ENCODE data around the gene SEMA3B.
A peak's percentile ranks its signal among the peaks of the same experiment; 100 is the strongest.
"Not testable (repeated sequence)": the region's sequence is repeated elsewhere in the genome, so short reads cannot be mapped to it uniquely, and the experiment has no call there.

Gene SEMA3B

DNA sequence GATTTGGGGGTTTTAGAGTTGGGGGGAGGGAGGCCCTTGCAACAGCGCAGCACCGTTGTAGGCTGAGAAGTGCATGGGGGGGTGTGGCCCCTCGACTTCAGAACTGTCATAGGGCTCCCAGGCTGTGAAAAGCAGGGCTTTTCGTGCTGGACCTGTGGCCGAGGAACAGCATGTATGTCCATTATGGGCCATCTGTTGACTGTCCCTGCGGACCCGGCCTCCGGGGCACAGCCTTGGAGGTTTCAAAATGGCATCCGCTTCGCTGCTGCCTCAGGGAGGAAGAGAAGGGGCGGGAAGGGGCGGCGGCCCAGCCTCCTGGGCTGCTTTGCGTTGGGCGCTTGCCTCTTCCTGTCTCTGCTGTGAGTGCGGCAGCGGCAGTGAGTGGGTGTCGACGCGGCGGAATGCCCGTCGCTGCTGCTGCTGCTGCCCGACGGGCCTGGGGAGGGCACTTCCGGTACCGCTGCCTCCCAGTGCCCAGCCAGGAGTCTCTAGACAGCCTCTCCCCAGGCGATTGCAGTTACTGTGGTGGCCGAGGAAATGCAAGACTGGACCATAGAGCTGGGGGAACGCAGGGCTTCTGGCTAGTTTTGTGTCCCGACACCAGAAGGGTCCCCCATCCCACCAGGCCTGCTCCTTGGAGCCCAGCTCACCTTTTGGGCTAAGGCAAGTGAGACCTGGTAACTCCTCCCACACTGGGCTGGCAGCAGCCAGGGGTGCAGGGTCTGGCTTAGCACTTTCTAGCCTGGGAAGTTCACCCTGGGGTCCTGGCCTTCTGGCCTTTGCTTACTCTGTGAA is 31.0 kb upstream of the SEMA3B start:
- DNase-seq (ENCODE audit: low read depth in 2 of 2, low spot score in 1 of 2), result peak; percentile 56 to 78

GRCh38 chr3:50238549-50239026 is 30.4 kb upstream of the SEMA3B start:
- no peak for DNase-seq (ENCODE audit: low read depth in 2 of 2, low spot score in 1 of 2)

GRCh38 chr3:50239649-50240048 is 29.3 kb upstream of the SEMA3B start:
- no peak for DNase-seq (ENCODE audit: low read depth in 2 of 2, low spot score in 1 of 2)

GRCh38 chr3:50241163-50241562 is 27.8 kb upstream of the SEMA3B start:
- DNase-seq (ENCODE audit: low read depth in 2 of 2, low spot score in 1 of 2), result no peak

DNA sequence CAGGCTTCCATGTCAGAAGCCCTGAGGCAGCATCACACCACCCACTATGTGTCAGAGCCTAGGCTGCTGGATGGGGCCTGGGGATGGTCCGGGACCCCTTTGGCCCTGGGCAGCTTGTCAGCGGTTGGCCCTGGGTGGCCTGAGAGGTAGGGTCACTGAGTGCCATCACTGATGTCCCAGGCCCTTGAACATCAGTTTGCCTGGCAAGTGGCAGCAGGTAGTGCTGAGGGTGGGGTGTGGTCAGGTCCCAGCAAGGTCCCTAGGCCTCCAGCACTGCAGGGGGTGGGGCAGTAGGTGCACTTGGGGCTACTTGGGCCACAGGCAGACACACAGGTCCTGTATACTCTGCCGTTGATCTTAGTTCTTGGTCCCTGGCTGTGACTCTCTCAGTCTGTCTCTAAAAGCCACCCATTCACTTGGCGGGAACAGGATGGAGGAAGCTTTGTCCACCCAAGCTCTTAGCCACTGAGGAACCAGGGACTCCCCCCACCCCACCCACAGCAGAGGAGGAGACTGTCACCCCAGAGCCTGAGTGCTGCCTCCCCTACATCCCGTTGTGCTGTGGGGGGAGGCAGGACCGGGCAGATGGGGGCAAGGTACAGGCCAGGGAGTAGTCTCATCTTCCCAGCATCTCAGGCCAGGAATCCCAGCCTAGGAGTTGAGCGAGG is 27.1 kb upstream of the SEMA3B start:
- DNase-seq (ENCODE audit: low read depth in 2 of 2, low spot score in 1 of 2), result no peak

- DNase-seq (ENCODE audit: low read depth in 2 of 2, low spot score in 1 of 2), result no peak
These were observed 26.6 kb upstream of the SEMA3B start for GRCh38 chr3:50242381-50242770.

GRCh38 chr3:50242851-50243542 is 25.9 kb upstream of the SEMA3B start:
- peak in 1 of 2 donors; percentile 19 for DNase-seq (ENCODE audit: low read depth in 2 of 2, low spot score in 1 of 2)

- no peak for DNase-seq (ENCODE audit: low read depth in 2 of 2, low spot score in 1 of 2)
These were observed 25.4 kb upstream of the SEMA3B start for GRCh38 chr3:50243543-50243895.

DNA sequence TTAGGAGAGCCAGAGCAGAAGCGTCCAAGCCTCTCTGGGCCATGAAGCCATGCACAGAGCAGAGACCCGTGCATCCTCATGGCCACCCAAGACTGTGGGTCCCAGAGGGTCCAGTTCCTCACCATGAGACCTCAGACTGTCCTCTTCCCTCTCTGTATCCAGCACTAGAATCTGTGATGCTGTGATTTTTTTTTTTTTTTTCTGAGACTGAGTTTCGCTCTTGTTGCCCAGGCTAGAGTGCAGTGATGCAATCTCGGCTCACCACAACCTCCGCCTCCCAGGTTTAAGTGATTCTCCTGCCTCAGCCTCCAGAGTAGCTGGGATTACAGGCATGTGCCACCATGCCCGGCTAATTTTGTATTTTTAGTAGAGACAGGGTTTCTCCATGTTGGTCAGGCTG is 24.1 kb upstream of the SEMA3B start:
- not testable (repeated sequence) for DNase-seq (ENCODE audit: low read depth in 2 of 2, low spot score in 1 of 2)

DNA sequence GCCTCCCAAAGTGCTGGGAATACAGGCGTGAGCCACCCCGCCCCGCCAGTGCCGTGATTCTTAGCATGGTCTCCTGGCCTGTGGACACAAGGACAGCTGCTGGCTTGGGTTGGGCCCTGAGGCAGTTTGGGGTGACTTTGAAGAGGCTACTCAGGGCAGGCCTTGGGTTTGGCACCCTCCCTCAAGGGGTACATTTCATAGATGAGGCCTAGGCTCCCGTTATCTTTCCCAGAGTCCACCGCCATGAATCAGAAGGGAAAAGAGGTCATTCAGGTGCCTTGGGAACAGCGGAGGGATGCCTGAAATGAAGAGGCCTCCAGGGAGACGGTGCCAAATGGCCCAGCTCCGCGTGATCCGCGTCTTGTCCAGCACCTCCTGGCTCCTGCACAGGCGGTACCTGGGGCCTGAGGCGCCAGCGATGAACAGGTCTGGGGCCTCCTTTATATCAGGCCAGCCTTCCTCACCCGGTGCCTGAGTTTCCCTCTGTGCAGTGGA is 23.6 kb upstream of the SEMA3B start:
- no peak for DNase-seq (ENCODE audit: low read depth in 2 of 2, low spot score in 1 of 2)

DNA sequence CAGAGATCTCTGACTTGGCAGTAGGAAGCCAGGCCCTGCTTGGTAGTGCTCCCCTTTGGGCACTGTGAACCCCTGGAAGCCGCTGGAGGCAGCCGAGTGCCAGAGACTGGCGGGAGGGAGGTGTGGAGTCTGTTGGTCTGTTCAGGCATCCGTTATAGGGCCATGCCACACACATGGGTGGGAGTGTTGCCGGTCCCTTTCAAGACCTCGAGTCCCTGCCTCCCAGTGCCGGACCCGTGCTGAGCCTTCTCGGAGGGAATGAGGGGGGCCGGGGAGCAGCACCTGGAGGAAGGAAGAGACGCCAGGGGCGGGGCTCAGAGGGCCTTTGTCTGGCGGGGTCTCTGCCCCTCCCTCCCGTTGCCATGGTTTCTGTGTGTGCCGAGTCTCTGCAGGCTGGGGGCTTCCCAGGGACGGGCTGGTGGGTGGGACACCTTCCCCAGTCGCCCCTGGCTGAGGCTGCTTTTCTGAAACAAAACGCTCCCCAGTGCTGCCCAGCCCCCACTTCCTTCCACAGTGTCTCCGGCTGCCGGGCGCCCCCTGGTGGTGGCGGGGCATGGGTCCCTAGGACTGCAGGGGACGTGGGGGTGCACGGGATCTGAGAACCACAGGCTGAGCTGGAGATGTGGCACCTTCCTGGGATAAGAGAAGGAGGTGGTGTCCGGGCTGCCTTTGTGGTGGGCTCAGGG is 23.0 kb upstream of the SEMA3B start:
- DNase-seq (ENCODE audit: low read depth in 2 of 2, low spot score in 1 of 2), result peak; percentile 86 to 95

GRCh38 chr3:50246517-50246954 is 22.4 kb upstream of the SEMA3B start:
- DNase-seq (ENCODE audit: low read depth in 2 of 2, low spot score in 1 of 2), result peak; percentile 64 to 75

GRCh38 chr3:50248387-50248786 is 20.6 kb upstream of the SEMA3B start:
- no peak for DNase-seq (ENCODE audit: low read depth in 2 of 2, low spot score in 1 of 2)

DNA sequence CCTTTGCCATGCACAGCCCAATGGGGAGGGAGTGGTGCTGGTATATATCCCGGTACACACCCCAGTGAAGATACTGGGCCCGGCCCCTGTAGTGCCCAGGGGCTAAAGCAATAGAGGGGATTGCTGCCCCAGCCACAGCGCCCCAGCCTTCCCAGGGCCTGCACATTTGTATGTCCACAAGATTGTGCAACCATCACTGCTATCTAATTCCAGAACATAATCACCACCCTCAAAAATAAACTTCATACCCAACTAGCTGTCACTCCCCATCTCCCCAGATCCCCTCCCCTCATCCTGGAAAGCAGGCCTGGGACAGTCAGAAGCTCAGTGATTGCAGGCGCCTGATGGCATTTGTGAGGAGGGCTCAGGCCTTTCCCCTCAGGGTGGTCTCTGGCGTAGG is 19.5 kb upstream of the SEMA3B start:
- no peak for DNase-seq (ENCODE audit: low read depth in 2 of 2, low spot score in 1 of 2)

DNA sequence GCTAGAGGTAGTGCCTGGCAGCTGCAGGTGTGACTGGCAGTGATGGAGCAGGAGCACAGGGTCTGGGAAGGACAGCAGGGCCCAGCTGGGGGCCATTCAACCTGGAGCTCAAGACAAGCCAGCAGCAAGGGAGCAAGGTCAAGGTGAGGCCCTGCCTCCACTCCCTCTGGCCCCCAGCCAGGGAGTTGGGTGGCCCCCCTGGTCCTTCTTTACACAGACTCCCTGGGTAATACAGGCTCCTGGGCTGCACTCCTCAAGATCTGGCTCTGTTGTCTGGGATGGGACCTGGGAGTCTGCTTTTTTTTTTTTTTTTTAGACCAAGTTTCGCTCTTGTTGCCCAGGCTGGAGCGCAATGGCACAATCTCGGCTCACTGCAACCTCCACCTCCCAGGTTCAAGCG is 18.4 kb upstream of the SEMA3B start:
- no peak for DNase-seq (ENCODE audit: low read depth in 2 of 2, low spot score in 1 of 2)

DNA sequence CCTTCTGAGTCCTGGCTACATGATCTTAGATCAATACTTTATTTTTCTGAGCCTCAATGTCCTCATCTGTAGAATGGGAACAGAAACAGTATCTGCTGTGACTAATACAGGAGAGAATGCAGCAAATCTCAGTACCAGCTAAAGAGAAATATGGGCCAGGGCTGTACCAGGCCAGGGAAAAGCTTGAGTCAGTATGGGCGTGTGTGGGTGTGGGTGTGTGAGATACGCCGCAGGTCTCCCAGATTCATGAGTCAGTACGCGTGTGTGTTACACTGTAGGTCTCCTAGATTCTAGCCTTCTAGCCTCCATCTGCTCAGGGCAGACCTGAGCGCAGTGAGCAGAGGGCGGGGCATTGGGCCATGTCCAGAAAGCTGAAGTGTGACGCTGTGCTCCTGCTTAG is 17.7 kb upstream of the SEMA3B start:
- peak in 1 of 2 donors; percentile 43 for DNase-seq (ENCODE audit: low read depth in 2 of 2, low spot score in 1 of 2)

DNA sequence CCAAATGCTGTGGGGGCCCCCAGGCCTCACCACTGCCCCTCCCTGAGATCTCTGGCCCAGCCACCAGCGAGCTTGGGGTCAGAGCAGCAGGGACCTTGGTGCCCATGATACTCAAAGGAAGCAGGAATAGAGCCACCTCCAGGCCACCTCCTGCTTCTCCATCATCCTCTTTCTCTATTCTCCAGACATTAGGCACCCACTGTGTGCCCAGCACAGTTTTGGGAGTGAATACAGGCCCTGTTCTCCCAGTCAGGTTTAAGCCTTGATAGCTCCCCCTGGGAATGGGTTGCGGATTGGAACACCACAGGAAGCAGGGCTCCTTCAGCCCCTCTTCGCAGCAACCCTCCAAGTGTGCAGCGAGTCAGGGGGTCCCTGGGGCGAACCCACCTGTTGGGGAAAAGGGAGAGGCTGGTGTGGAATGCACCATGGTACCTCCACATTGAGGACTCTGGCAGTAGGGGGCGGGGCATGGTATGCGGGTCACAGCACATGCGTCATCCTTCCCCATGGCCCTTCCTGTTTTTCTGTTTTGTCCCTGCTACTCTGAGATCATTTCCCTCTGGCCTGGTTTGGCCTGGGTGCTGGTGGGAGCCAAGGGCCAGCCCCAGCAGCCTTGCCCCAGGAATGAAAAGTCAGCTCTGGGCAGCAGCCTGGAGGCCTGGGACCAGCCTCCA is 14.2 kb upstream of the SEMA3B start:
- no peak for DNase-seq (ENCODE audit: low read depth in 2 of 2, low spot score in 1 of 2)

DNA sequence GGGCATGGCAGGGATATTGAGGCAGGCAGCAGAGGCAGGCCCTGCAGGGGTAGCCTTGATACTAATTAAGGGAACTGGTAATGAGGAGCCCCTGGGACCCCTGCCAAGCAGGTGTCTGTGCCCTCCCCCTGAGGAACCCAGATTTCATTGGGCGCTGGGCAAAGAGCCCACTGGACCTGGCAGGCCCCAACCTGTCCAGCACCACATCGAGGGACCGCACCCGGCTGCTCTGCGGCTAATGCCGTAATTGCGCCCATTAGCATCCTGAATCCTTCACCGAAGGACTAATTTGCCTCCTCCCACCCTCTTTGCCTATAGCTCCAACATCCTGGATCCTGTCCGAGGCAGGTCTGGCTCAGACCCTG is 13.7 kb upstream of the SEMA3B start:
- no peak for DNase-seq (ENCODE audit: low read depth in 2 of 2, low spot score in 1 of 2)

- no peak for DNase-seq (ENCODE audit: low read depth in 2 of 2, low spot score in 1 of 2)
These were observed 11.7 kb upstream of the SEMA3B start for GRCh38 chr3:50256978-50257890.

Measured in stimulated activated CD8-positive, alpha-beta memory T cell treated with anti-CD3 and anti-CD28 coated beads, Interleukin-4, amount 100 ng/mL, for 4 hours (primary cell).